Measurements from ENCODE around the gene CPNE5. TPM values are rescaled to one million over a fixed set of nuclear protein-coding genes. Genes with fewer than 3 reads are reported as not detected.
"Not testable (repeated sequence)": the region's sequence is repeated elsewhere in the genome, so short reads cannot be mapped to it uniquely, and the experiment has no call there.

Gene CPNE5
- total and polyA plus RNA-seq, 2 of the 4 experiments (the other 2 are of a cell fraction): 0.07 TPM; not detected in 1

- TF ChIP-seq, protein P1, sequence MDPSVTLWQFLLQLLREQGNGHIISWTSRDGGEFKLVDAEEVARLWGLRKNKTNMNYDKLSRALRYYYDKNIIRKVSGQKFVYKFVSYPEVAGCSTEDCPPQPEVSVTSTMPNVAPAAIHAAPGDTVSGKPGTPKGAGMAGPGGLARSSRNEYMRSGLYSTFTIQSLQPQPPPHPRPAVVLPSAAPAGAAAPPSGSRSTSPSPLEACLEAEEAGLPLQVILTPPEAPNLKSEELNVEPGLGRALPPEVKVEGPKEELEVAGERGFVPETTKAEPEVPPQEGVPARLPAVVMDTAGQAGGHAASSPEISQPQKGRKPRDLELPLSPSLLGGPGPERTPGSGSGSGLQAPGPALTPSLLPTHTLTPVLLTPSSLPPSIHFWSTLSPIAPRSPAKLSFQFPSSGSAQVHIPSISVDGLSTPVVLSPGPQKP (IDR thresholded peaks at IDR 0.05; ENCODE audit: borderline replicate concordance, low read depth, low read length): no peak
Measured at GRCh38 chr6:36724514-36725390, 114.5 kb downstream of the CPNE5 start (continued).

- H4K5ac ChIP-seq (ENCODE audit: low read depth, low read length); POLR2A ChIA-PET (ENCODE audit: unreplicated experiment); H2BK15ac ChIP-seq (ENCODE audit: low read depth, low read length); H4K91ac ChIP-seq (ENCODE audit: insufficient read depth, low read depth, low read length); H3K4ac ChIP-seq (ENCODE audit: low read depth, low read length); H3K27ac ChIP-seq (ENCODE audit: insufficient read depth, low read length); DNase-seq; H3K23ac ChIP-seq (ENCODE audit: low read depth, low read length); dilution Hi-C loops (cut with HindIII; ENCODE audit: low sequenced_read_pairs, unreplicated experiment); H2BK5ac ChIP-seq (ENCODE audit: low read depth, low read length, poor library complexity, severe bottlenecking); H4K8ac ChIP-seq (ENCODE audit: low read depth in 2 of 2, low read length in 2 of 2); H3K14ac ChIP-seq (replicated peaks; ENCODE audit: low read depth, low read length); H3K4me1 ChIP-seq (ENCODE audit: control insufficient read depth, insufficient read depth, low read length); H2AK5ac ChIP-seq (ENCODE audit: low read depth, low read length); ATAC-seq (ENCODE audit: low read depth); H4K20me1 ChIP-seq (ENCODE audit: insufficient read depth, low read length); H3K4me3 ChIP-seq (ENCODE audit: insufficient read depth, low read depth, low read length); H2BK120ac ChIP-seq (ENCODE audit: low read depth, low read length); BruUV-seq (replicated peaks); H3K36me3 ChIP-seq (ENCODE audit: control insufficient read depth, insufficient read depth, low read length); H2AK9ac ChIP-seq (replicated peaks; ENCODE audit: low read depth, low read length, poor library complexity); H2AFZ ChIP-seq (replicated peaks; ENCODE audit: low read length, poor library complexity); H2BK20ac ChIP-seq (ENCODE audit: low read depth, low read length); H3K4me2 ChIP-seq (ENCODE audit: low read depth, low read length); H3K9me3 ChIP-seq (ENCODE audit: control insufficient read depth, insufficient read depth, low read length); H3K18ac ChIP-seq (ENCODE audit: low read depth, low read length); H3K9ac ChIP-seq (ENCODE audit: low read depth, low read length); H3K79me1 ChIP-seq (ENCODE audit: low read depth in 1 of 2, low read length in 2 of 2); H3K56ac ChIP-seq (ENCODE audit: extremely low read depth, insufficient read depth, low read length); H3K9me1 ChIP-seq (ENCODE audit: insufficient read depth, low read length): not testable (repeated sequence)
- WGBS, 2 experiments (ENCODE audit: extremely low coverage in 2 of 2, insufficient read length in 1 of 2): no CpG with 5 or more reads among the region's 4 CpGs
- CTCF ChIA-PET: interaction anchor here (1.0 to 3.2 kb wide), 4 partner anchors 23 to 112 kb away, joined by 3 to 15 read pairs (median 4); no protein-coding TSS in a partner anchor
- in situ Hi-C loops (cut with MboI; ENCODE audit: low sequenced_read_pairs): loop anchor here (5.0 kb wide), 1 partner anchor 102 kb away; no protein-coding TSS in a partner anchor
- intact Hi-C loops (cut with micrococcal nuclease): loop anchor here (1.0 kb wide), 3 partner anchors 44 to 109 kb away; no protein-coding TSS in a partner anchor
- peaks cover 11% of the 10 kb centered on the region for H3K27me3 ChIP-seq (ENCODE audit: control insufficient read depth, insufficient read depth, low read length)
Measured at GRCh38 chr6:36723992-36724391, 115.3 kb downstream of the CPNE5 start.
